HCT116 (cell line): ENCODE measurements around the gene PGM2. TPM values are rescaled to one million over a fixed set of nuclear protein-coding genes. Genes with fewer than 3 reads are reported as not detected.

ENCODE experiments used
- ATAC-seq: fragments of 200-7000 bp; cut with Tn5 transposase; 2 replicates; pipeline ENCODE4 v1.9.1; 2020; ENCODE audit warnings: mild to moderate bottlenecking, moderate library complexity
- BruUV-seq: library from RNA; stranded (reverse); fragments of 400-500 nt; replicated peaks from 2 replicates; lab custom pipeline; 2021; lab: Mats Ljungman, UMichigan
- CTCF ChIA-PET: fragments of 300-600 bp; sonication (Branson Sonifier 250); formaldehyde crosslinking; loops from one replicate; lab custom pipeline; 2021; ENCODE audit warnings: antibody characterized with exemption; lab: Charles Lee
- POLR2A ChIA-PET: fragments of 300-600, 350-600 bp; sonication (Branson Sonifier 250); formaldehyde crosslinking; loops from one replicate; lab custom pipeline; 2021; ENCODE audit warnings: antibody characterized with exemption; lab: Charles Lee
- RAD21 ChIA-PET, 2 experiments: fragments of 300-600 bp; sonication (Branson Sonifier 250); formaldehyde crosslinking; loops; one replicate each; lab custom pipeline; 2023; ENCODE audit warnings: low total read pairs in 2 of 2; ENCODE audit not compliant: uncharacterized antibody in 2 of 2, unreplicated experiment in 2 of 2, low non-redundant PET in 1 of 2; lab: Charles Lee
- DNase-seq: peaks from one replicate; pipeline ENCODE4 v3.0.0-alpha.2; 2010; ENCODE audit warnings: low read depth, low spot score
- H2AFZ ChIP-seq: fragments of 200-600 bp; shearing (Covaris generic), sonication (generic); 2 replicates; pipeline ENCODE4 v1.6.1; 2017; ENCODE audit warnings: low read depth, mixed run types, mixed read lengths, antibody characterized with exemption, low read length; ENCODE audit not compliant: poor library complexity, severe bottlenecking
- H3K27ac ChIP-seq: 2 replicates; pipeline ENCODE4 v1.5.1; 2012; ENCODE audit warnings: low read depth, low read length
- H3K27me3 ChIP-seq: fragments of 200-600 bp; sonication (generic); 2 replicates; pipeline ENCODE4 v1.6.1; 2016; ENCODE audit warnings: mixed run types, low read length, mixed read lengths; ENCODE audit not compliant: insufficient read depth
- H3K36me3 ChIP-seq, 2 experiments: fragments of 200-500 bp in 1 of 2; fragments of 200-600 bp in 1 of 2; sonication (Bioruptor generic) in 1 of 2; sonication (generic) in 1 of 2; 2 replicates each; pipeline versions ENCODE4 v1.5.1 to v1.6.1; 2014 to 2016; ENCODE audit warnings: low read length in 2 of 2, inconsistent platforms in 1 of 2, mixed read lengths in 1 of 2, mixed run types in 1 of 2; ENCODE audit not compliant: insufficient read depth in 2 of 2, control insufficient read depth in 1 of 2
- H3K4me1 ChIP-seq, 2 experiments: fragments of 200-600 bp in 1 of 2; sonication (generic) in 1 of 2; 2 replicates each; pipeline versions ENCODE4 v1.5.1 to v1.6.1; 2012 to 2017; ENCODE audit warnings: low read length in 2 of 2, inconsistent platforms in 1 of 2, mild to moderate bottlenecking in 1 of 2, mixed read lengths in 1 of 2, mixed run types in 1 of 2, moderate library complexity in 1 of 2; ENCODE audit not compliant: insufficient read depth in 2 of 2, control insufficient read depth in 1 of 2
- H3K4me2 ChIP-seq: fragments of 200-600 bp; sonication (generic); 2 replicates; pipeline ENCODE4 v1.6.1; 2017; ENCODE audit warnings: mixed run types, low read length, mixed read lengths
- H3K4me3 ChIP-seq, 2 experiments: fragments of 200-600 bp in 1 of 2; sonication (generic) in 1 of 2; replicated peaks in 1 of 2; 2 replicates each; pipeline ENCODE4 v1.5.1; 2011 to 2016; ENCODE audit warnings: low read length in 2 of 2, control low read depth in 1 of 2, low read depth in 1 of 2, mild to moderate bottlenecking in 1 of 2, mixed read lengths in 1 of 2, mixed run types in 1 of 2
- H3K79me2 ChIP-seq: fragments of 200-600 bp; sonication (generic); 2 replicates; pipeline ENCODE4 v1.6.1; 2017; ENCODE audit warnings: mild to moderate bottlenecking, mixed run types, low read length, moderate library complexity, mixed read lengths; ENCODE audit not compliant: insufficient read depth
- H3K9ac ChIP-seq: fragments of 200-600 bp; sonication (generic); 2 replicates; pipeline ENCODE4 v1.6.1; 2016; ENCODE audit warnings: low read length, mixed read lengths
- H3K9me2 ChIP-seq: fragments of 200-600 bp; sonication (generic), shearing (Covaris generic); 2 replicates; pipeline ENCODE4 v1.6.1; 2017; ENCODE audit warnings: mixed run types, mild to moderate bottlenecking, moderate library complexity; ENCODE audit not compliant: insufficient read depth
- H3K9me3 ChIP-seq, 2 experiments: fragments of 200-500 bp in 1 of 2; fragments of 200-600 bp in 1 of 2; sonication (Bioruptor generic) in 1 of 2; sonication (generic) in 1 of 2; 2 replicates each; pipeline ENCODE4 v1.6.1; 2014 to 2017; ENCODE audit warnings: low read length in 2 of 2, mixed read lengths in 2 of 2, inconsistent platforms in 1 of 2, low read depth in 1 of 2, mild to moderate bottlenecking in 1 of 2, mixed run types in 1 of 2, moderate library complexity in 1 of 2; ENCODE audit not compliant: control insufficient read depth in 1 of 2, insufficient read depth in 1 of 2
- H4K20me1 ChIP-seq: fragments of 200-600 bp; sonication (generic), shearing (Covaris generic); 2 replicates; pipeline ENCODE4 v1.6.1; 2017; ENCODE audit warnings: mixed run types, mild to moderate bottlenecking, moderate library complexity; ENCODE audit not compliant: insufficient read depth
- ATF3 ChIP-seq: IDR thresholded peaks from 2 replicates; pipeline ENCODE4 v1.6.1; 2012
- CBX3 ChIP-seq: IDR thresholded peaks from 2 replicates; pipeline ENCODE4 v1.6.1; 2012; ENCODE audit warnings: low read depth
- CEBPB ChIP-seq: IDR thresholded peaks from 2 replicates; pipeline ENCODE4 v1.6.1; 2012; ENCODE audit warnings: low read depth
- ELF1 ChIP-seq: IDR thresholded peaks from 2 replicates; pipeline ENCODE4 v1.6.1; 2012; ENCODE audit warnings: low read depth, borderline replicate concordance
- FOSL1 ChIP-seq: IDR thresholded peaks from 2 replicates; pipeline ENCODE4 v1.6.1; 2012; ENCODE audit warnings: low read depth
- POLR2AphosphoS5 ChIP-seq: IDR thresholded peaks from 2 replicates; pipeline ENCODE4 v1.6.1; 2011; ENCODE audit warnings: mild to moderate bottlenecking, low read depth, low read length, moderate library complexity
- RAD21 ChIP-seq: IDR thresholded peaks from 2 replicates; pipeline ENCODE4 v1.6.1; 2012; ENCODE audit warnings: low read depth, mild to moderate bottlenecking
- SP1 ChIP-seq: IDR thresholded peaks from 2 replicates; pipeline ENCODE4 v1.6.1; 2012; ENCODE audit warnings: low read depth
- SRF ChIP-seq: IDR thresholded peaks from 2 replicates; pipeline ENCODE4 v1.6.1; 2012; ENCODE audit warnings: low read depth
- ZNF274 ChIP-seq: fragments of 200-500 bp; sonication (Bioruptor generic); IDR thresholded peaks from 2 replicates; pipeline ENCODE4 v1.6.1; 2014; ENCODE audit warnings: mild to moderate bottlenecking, low read depth, low read length, inconsistent platforms
- intact Hi-C: fragments of 100-400 bp; cut with micrococcal nuclease; formaldehyde crosslinking; loops from 2 replicates; pipeline ENCODE4 v1.10.0; 2022
- total RNA-seq: library from RNA; stranded (reverse); gene quantifications from one replicate; pipeline ENCODE4 v1.2.1, GENCODE V29; 2021; ENCODE audit not compliant: unreplicated experiment
- TF ChIP-seq, protein P1 (sequence below): IDR thresholded peaks from 2 replicates; pipeline ENCODE4 v1.6.1; 2011; ENCODE audit warnings: mild to moderate bottlenecking, low read length, moderate library complexity; ENCODE audit not compliant: insufficient replicate concordance; ENCODE audit errors: extremely low read depth

Gene PGM2
- total RNA-seq, 1 experiment from 2014 or later, result 48.6 TPM

GRCh38 chr4:37867102-37867501, 40.6 kb downstream of the PGM2 start:
- Histone ChIP-seq H4K20me1 (no peaks in the 10 kb centered on the region), H2AFZ (no peak overlapping the region), H3K36me3 (peaks cover 0 to 4% of the 10 kb centered on the region in 2 experiments; a peak in 2 of 4 replicates), H3K9me3 (no peaks in the 10 kb centered on the region), H3K79me2 (no peaks in the 10 kb centered on the region), H3K4me3 (no peak overlapping the region), H3K4me1 (no peaks in the 10 kb centered on the region), H3K4me2 (no peak overlapping the region), H3K9ac (no peak overlapping the region), H3K9me2 (no peaks in the 10 kb centered on the region), H3K27me3 (no peaks in the 10 kb centered on the region), H3K27ac (no peak overlapping the region)
- RAD21 ChIA-PET, result no interaction called here
- ATAC-seq (no peak), DNase-seq (no peak)
- CTCF ChIA-PET, result no interaction called here
- POLR2A ChIA-PET, result no interaction called here
- BruUV-seq, result no TSS peak
- intact Hi-C loops, result no loop called here
- no peak for TF ChIP-seq FOSL1
- TF ChIP-seq ATF3, result no peak
- no peak for TF ChIP-seq RAD21
- no peak for TF ChIP-seq SRF
- no peak for TF ChIP-seq POLR2AphosphoS5
- no peak for TF ChIP-seq CBX3
- no peak for TF ChIP-seq CEBPB
- no peak for TF ChIP-seq SP1
- TF ChIP-seq, protein P1, sequence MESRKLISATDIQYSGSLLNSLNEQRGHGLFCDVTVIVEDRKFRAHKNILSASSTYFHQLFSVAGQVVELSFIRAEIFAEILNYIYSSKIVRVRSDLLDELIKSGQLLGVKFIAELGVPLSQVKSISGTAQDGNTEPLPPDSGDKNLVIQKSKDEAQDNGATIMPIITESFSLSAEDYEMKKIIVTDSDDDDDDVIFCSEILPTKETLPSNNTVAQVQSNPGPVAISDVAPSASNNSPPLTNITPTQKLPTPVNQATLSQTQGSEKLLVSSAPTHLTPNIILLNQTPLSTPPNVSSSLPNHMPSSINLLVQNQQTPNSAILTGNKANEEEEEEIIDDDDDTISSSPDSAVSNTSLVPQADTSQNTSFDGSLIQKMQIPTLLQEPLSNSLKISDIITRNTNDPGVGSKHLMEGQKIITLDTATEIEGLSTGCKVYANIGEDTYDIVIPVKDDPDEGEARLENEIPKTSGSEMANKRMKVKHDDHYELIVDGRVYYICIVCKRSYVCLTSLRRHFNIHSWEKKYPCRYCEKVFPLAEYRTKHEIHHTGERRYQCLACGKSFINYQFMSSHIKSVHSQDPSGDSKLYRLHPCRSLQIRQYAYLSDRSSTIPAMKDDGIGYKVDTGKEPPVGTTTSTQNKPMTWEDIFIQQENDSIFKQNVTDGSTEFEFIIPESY, result no peak
- no peak for TF ChIP-seq ELF1
- TF ChIP-seq ZNF274, result no peak
